PC-9 (cell line): ENCODE measurements around the gene PTH1R. TPM values are rescaled to one million over a fixed set of nuclear protein-coding genes. Genes with fewer than 3 reads are reported as not detected.
A peak's percentile ranks its signal among the peaks of the same experiment; 100 is the strongest.

Experiments used
- BruUV-seq: library from RNA; stranded (reverse); fragments of 400-500 nt; replicated peaks from 2 replicates; lab custom pipeline; 2021; lab: Mats Ljungman, UMichigan
- CTCF ChIA-PET: fragments of 300-600 bp; sonication (Branson Sonifier 250); formaldehyde crosslinking; loops from one replicate; lab custom pipeline; 2022; ENCODE audit warnings: antibody characterized with exemption; lab: Charles Lee
- POLR2A ChIA-PET: fragments of 300-600 bp; sonication (Branson Sonifier 250); formaldehyde crosslinking; loops from one replicate; lab custom pipeline; 2022; ENCODE audit warnings: antibody characterized with exemption; ENCODE audit not compliant: unreplicated experiment; lab: Charles Lee
- DNase-seq, 2 experiments: peaks; one replicate each; pipeline versions ENCODE4 v3.0.0 to v3.0.0-alpha.2; 2015 to 2022; ENCODE audit warnings: mixed read lengths in 1 of 2
- H2AFZ ChIP-seq: fragments of 200-600 bp; sonication (generic); 2 replicates; pipeline ENCODE4 v1.8.1; 2017; ENCODE audit warnings: antibody characterized with exemption
- H3F3A ChIP-seq: fragments of 200-600 bp; sonication (generic); 2 replicates; pipeline ENCODE4 v1.8.1; 2017; ENCODE audit warnings: antibody characterized with exemption, mild to moderate bottlenecking, low read depth; ENCODE audit not compliant: insufficient read depth
- H3K27ac ChIP-seq: fragments of 200-600 bp; sonication (generic); 2 replicates; pipeline ENCODE4 v1.6.1; 2016; ENCODE audit warnings: mixed run types
- H3K27me3 ChIP-seq: fragments of 200-600 bp; sonication (generic); 2 replicates; pipeline ENCODE4 v1.6.1; 2016; ENCODE audit warnings: low read depth, mixed run types; ENCODE audit not compliant: insufficient read depth
- H3K36me3 ChIP-seq: fragments of 200-600 bp; sonication (generic); 2 replicates; pipeline ENCODE4 v1.6.1; 2016; ENCODE audit warnings: low read depth, mixed run types
- H3K4me1 ChIP-seq: fragments of 200-600 bp; sonication (generic); replicated peaks from 2 replicates; pipeline ENCODE4 v1.6.1; 2016; ENCODE audit warnings: mixed run types; ENCODE audit not compliant: insufficient read depth
- H3K4me2 ChIP-seq: fragments of 200-600 bp; sonication (generic); 2 replicates; pipeline ENCODE4 v1.6.1; 2017; ENCODE audit warnings: mixed run types
- H3K4me3 ChIP-seq: fragments of 200-600 bp; sonication (generic); 2 replicates; pipeline ENCODE4 v1.6.1; 2016; ENCODE audit warnings: mixed run types
- H3K79me2 ChIP-seq: fragments of 200-600 bp; sonication (generic); 2 replicates; pipeline ENCODE4 v1.6.1; 2017; ENCODE audit warnings: low read depth, mixed run types
- H3K9me2 ChIP-seq: fragments of 200-600 bp; sonication (generic); 2 replicates; pipeline ENCODE4 v1.8.1; 2017; ENCODE audit warnings: mild to moderate bottlenecking; ENCODE audit not compliant: insufficient read depth
- H3K9me3 ChIP-seq: fragments of 200-600 bp; sonication (generic); 2 replicates; pipeline ENCODE4 v1.8.1; 2016; ENCODE audit warnings: low read depth; ENCODE audit not compliant: insufficient read depth
- H4K20me1 ChIP-seq: fragments of 200-600 bp; sonication (generic); 2 replicates; pipeline ENCODE4 v1.8.1; 2017; ENCODE audit not compliant: insufficient read depth
- CTCF ChIP-seq: fragments of 200-600 bp; sonication (generic); conservative IDR thresholded peaks from 2 replicates; pipeline ENCODE4 v1.6.1; 2017; ENCODE audit warnings: mixed run types, antibody characterized with exemption, mild to moderate bottlenecking, moderate library complexity
- EZH2 ChIP-seq: fragments of 200-600 bp; sonication (generic); IDR thresholded peaks from 2 replicates; pipeline ENCODE4 v1.8.0; 2017; ENCODE audit warnings: antibody characterized with exemption, low read depth
- intact Hi-C: fragments of 100-400 bp; cut with micrococcal nuclease; formaldehyde crosslinking; loops from one replicate; pipeline ENCODE4 v1.10.0; 2022; ENCODE audit not compliant: unreplicated experiment
- total RNA-seq: library from RNA; stranded (reverse); gene quantifications from 2 replicates; pipeline ENCODE4 v1.2.3, GENCODE V29; 2021

The PTH1R gene
- total RNA-seq, 1 experiment from 2014 or later, result not detected

DNA sequence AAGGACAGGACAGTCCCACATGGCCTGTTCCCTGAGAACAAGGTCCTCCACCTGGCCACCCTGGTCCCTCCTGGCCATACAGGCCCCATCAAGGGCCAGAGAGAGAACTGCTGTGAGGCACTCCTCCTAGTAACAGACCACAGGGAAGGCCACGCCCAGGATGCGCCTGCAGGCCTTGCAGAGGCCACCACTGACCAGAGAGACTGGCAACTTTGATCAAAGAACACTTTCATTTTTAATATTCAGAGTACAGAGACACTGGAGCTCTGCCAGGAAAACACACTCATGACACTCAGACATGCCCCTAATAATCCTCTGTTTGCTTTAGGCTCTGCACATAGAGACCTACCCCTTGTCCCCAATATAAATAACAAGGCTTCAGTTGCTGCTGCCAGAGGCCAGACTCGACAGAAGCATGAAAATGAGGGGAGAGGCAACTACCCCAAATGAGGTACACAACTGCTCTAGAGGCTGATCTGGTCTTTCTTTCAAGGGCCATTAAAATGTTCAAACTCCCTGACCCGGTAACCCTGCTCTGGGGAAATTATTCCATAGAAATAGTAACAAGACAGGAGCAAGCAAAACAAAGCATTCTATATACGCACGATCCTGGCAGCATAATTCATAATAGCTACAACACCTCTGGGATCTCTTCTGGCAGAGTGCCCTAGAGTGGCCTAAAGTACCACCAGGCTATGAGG is 54.3 kb downstream of the PTH1R start:
- H2AFZ ChIP-seq, result no peak overlapping the region
- peaks cover 62% of the 10 kb centered on the region for H3K79me2 ChIP-seq
- H3K9me3 ChIP-seq, result no peaks in the 10 kb centered on the region
- peaks cover 6% of the 10 kb centered on the region for H4K20me1 ChIP-seq
- H3F3A ChIP-seq, result peaks cover 49% of the 10 kb centered on the region
- no peak overlapping the region for H3K4me3 ChIP-seq
- peak; percentile 64 to 75 for DNase-seq
- BruUV-seq, result no TSS peak
- H3K4me2 ChIP-seq, result peak overlapping the region; percentile 61
- ChIA-PET CTCF (interaction anchor here (0.7 kb wide), 1 partner anchor 385 kb away, joined by 9 read pairs; no protein-coding TSS in a partner anchor), POLR2A (interaction anchor here (0.6 to 0.8 kb wide), 2 partner anchors 45 to 50 kb away, joined by 4 to 5 read pairs; no protein-coding TSS in a partner anchor)
- TF ChIP-seq CTCF, result no peak
- no peak for TF ChIP-seq EZH2
- peaks cover 5% of the 10 kb centered on the region; the same call in 1 of the 2 replicates for H3K36me3 ChIP-seq
- no peaks in the 10 kb centered on the region for H3K9me2 ChIP-seq
- intact Hi-C loops, result loop anchor here (1.0 kb wide), 3 partner anchors 17 to 48 kb away; partner anchors contain the start of gene NBEAL2
- H3K4me1 ChIP-seq, result peaks cover 82% of the 10 kb centered on the region
- H3K27me3 ChIP-seq, result no peaks in the 10 kb centered on the region
- peak overlapping the region; percentile 71 for H3K27ac ChIP-seq

- Histone ChIP-seq H3K27me3 (no peaks in the 10 kb centered on the region), H2AFZ (no peak overlapping the region), H3K27ac (peak overlapping the region; percentile 71), H3K4me2 (peak overlapping the region; percentile 61), H3K36me3 (peaks cover 5% of the 10 kb centered on the region; the same call in 1 of the 2 replicates), H3K79me2 (peaks cover 54% of the 10 kb centered on the region), H3K4me1 (peaks cover 82% of the 10 kb centered on the region), H3F3A (peaks cover 49% of the 10 kb centered on the region), H3K9me2 (no peaks in the 10 kb centered on the region), H3K9me3 (no peaks in the 10 kb centered on the region), H4K20me1 (peaks cover 6% of the 10 kb centered on the region), H3K4me3 (no peak overlapping the region)
- intact Hi-C loops, result no loop called here
- TF ChIP-seq CTCF (no peak), EZH2 (no peak)
- no peak for DNase-seq
- POLR2A ChIA-PET, result no interaction called here
- no TSS peak for BruUV-seq
- CTCF ChIA-PET, result interaction anchor here (0.7 kb wide), 1 partner anchor 12 kb away, joined by 3 read pairs; no protein-coding TSS in a partner anchor
Observed at GRCh38 chr3:46932455-46933225, 55.1 kb downstream of the PTH1R start.

- no peak for DNase-seq
- ChIA-PET CTCF (interaction anchor here (0.7 kb wide), 1 partner anchor 11 kb away, joined by 3 read pairs; no protein-coding TSS in a partner anchor), POLR2A (no interaction called here)
- peaks cover 6% of the 10 kb centered on the region for H4K20me1 ChIP-seq
- no TSS peak for BruUV-seq
- TF ChIP-seq EZH2 (no peak), CTCF (no peak)
- no peaks in the 10 kb centered on the region for H3K9me2 ChIP-seq
- peaks cover 49% of the 10 kb centered on the region for H3F3A ChIP-seq
- H3K27me3 ChIP-seq, result no peaks in the 10 kb centered on the region
- no peak overlapping the region for H3K4me3 ChIP-seq
- H2AFZ ChIP-seq, result no peak overlapping the region
- peaks cover 82% of the 10 kb centered on the region for H3K4me1 ChIP-seq
- peaks cover 4% of the 10 kb centered on the region; the same call in 1 of the 2 replicates for H3K36me3 ChIP-seq
- H3K9me3 ChIP-seq, result no peaks in the 10 kb centered on the region
- peak overlapping the region; percentile 71; the same call in 1 of the 2 replicates for H3K27ac ChIP-seq
- intact Hi-C loops, result no loop called here
- H3K79me2 ChIP-seq, result peaks cover 48% of the 10 kb centered on the region
- H3K4me2 ChIP-seq, result peak overlapping the region; percentile 61
Observed at GRCh38 chr3:46933261-46933660, 55.7 kb downstream of the PTH1R start.
